ENCODE data around the gene PARD3. TPM values are rescaled to one million over a fixed set of nuclear protein-coding genes. Genes with fewer than 3 reads are reported as not detected.
A peak's percentile ranks its signal among the peaks of the same experiment; 100 is the strongest.

Gene PARD3
- total RNA-seq, 1 donor, result 42.1 TPM

- DNase-seq (ENCODE audit: low read depth), result no peak
- TF ChIP-seq, protein P1, sequence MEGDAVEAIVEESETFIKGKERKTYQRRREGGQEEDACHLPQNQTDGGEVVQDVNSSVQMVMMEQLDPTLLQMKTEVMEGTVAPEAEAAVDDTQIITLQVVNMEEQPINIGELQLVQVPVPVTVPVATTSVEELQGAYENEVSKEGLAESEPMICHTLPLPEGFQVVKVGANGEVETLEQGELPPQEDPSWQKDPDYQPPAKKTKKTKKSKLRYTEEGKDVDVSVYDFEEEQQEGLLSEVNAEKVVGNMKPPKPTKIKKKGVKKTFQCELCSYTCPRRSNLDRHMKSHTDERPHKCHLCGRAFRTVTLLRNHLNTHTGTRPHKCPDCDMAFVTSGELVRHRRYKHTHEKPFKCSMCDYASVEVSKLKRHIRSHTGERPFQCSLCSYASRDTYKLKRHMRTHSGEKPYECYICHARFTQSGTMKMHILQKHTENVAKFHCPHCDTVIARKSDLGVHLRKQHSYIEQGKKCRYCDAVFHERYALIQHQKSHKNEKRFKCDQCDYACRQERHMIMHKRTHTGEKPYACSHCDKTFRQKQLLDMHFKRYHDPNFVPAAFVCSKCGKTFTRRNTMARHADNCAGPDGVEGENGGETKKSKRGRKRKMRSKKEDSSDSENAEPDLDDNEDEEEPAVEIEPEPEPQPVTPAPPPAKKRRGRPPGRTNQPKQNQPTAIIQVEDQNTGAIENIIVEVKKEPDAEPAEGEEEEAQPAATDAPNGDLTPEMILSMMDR (IDR thresholded peaks at IDR 0.05; ENCODE audit: insufficient read depth, low read length), result no peak
- H3K4me3 ChIP-seq (ENCODE audit: low read depth, low read length), result no peak overlapping the region
These were observed 376.4 kb downstream of the PARD3 start for GRCh38 chr10:34438741-34439140.

DNA sequence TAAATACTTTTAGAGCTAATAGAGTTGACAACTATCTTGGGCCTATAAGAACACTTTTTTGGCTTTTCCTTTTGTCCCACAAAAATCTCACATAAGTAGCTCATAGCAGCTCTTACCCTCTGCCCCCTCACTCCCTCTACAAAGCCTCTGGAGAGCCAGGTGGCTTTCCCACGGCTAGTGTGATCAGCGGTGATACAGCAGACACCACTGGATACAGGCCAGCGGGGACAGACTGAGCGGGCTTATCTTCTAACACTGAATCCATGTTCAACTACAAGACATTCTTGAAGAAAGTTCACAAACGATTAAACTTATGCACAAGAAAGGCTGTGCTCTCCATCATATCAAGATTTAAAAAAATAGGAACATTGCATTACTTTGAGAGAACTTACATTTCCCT, 377.2 kb downstream of the PARD3 start:
- no peak overlapping the region for H3K4me3 ChIP-seq (ENCODE audit: low read depth, low read length)
- TF ChIP-seq, protein P1 (IDR thresholded peaks at IDR 0.05; ENCODE audit: insufficient read depth, low read length), result no peak
- no peak for DNase-seq (ENCODE audit: low read depth)

DNA sequence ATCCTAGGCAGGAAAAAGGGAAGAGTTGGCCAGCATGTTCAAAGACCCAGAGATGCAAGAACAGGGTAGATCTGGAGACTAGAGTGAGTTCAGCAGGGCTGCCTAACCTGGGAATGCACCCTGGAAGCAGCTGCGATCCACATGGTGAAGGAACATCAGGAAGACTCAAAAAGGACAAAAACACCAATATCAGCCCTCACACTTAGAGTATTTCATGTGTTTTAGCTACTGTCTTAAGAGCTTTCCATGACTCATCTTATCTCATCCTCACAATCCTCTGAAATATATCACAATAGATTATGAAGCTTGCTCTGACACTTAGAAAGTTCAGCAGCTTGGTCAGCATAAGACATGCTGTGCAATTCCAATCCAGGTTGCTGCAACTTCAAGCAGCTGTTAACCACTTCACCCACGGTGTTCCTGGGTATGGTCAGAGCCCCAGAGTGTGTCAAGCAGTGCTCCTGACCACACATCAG, 380.9 kb downstream of the PARD3 start:
- peak overlapping the region; percentile 1 for H3K4me3 ChIP-seq (ENCODE audit: low read depth, low read length)
- TF ChIP-seq, protein P1 (IDR thresholded peaks at IDR 0.05; ENCODE audit: insufficient read depth, low read length), result no peak
- peak; percentile 84 for DNase-seq (ENCODE audit: low read depth)

DNA sequence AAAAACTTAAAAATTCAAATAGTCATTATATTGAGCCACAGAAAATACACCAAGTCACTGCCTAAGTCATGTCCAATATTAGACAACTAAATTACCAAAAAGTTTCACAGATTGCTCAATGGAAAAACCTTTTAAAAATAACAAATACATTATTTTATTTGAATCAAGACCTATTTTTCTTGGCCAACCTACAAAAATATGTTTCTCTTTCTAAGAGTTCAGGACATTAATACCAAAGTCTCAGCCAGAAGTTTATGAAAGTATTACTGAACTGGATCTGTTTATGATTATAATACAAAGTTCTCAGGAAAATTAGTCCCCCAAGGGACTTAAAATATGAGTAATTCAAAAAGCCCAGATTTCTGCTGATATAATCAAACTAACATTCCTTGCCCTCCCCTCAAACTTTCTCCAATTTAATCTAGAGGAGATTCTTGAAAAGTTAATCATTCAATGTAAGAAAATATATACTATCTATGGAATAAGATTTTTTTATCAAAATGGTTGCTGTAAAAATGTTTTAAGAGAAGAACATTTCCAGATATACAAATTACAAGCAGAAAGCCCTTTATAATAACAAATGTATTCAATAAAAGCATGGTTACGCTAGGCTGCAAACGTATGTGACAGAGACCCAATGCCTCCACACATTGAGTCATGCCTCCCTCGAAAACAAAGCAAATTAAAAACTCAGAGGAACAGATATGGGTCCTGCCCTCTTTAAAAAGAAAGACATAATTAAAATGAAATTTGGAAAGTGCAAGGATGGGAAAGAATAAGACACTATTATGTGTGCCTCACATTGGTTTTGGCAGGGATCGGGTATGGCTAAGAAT, 381.6 kb downstream of the PARD3 start:
- peak overlapping the region; percentile 1 for H3K4me3 ChIP-seq (ENCODE audit: low read depth, low read length)
- TF ChIP-seq, protein P1 (IDR thresholded peaks at IDR 0.05; ENCODE audit: insufficient read depth, low read length), result no peak
- peak; percentile 97 for DNase-seq (ENCODE audit: low read depth)

DNA sequence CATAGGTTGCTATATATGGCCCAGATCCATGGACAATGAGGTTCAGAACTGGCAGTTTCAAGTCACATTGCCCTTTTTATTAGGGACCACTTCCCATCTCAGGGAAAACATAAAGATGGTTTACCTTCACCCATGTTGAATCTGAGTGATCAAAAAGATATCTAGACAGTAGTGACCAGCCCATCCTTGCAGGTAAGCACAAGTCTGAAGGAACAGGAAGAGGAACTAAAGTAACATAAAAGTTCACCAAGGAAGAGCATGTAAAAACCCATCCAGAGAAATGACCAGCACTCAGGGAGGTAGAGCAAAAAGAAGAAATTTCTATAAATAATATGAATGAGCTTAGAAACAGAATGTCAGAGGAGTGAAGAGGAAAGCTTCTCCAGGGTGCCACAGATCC, 382.5 kb downstream of the PARD3 start:
- no peak for DNase-seq (ENCODE audit: low read depth)
- TF ChIP-seq, protein P1 (IDR thresholded peaks at IDR 0.05; ENCODE audit: insufficient read depth, low read length), result no peak
- H3K4me3 ChIP-seq (ENCODE audit: low read depth, low read length), result no peak overlapping the region

DNA sequence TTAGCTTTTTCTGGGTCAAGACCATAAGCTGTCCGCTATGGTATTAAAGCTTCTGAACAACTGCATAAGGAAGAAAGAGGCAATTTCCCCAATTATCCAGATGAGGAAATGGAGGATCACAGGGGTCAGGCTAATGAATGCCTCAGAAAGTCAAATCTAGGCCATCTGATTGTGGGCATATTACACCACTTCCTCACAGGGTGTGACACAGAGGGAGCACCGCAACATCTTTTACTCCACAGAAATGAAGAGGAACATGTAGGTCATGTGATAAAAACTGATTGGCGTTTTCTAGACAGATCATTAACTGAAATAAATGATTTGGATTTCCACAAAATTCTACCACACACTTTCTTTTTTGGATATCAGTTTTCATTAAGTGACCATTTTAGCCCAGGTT, 384.4 kb downstream of the PARD3 start:
- no peak overlapping the region for H3K4me3 ChIP-seq (ENCODE audit: low read depth, low read length)
- TF ChIP-seq, protein P1 (IDR thresholded peaks at IDR 0.05; ENCODE audit: insufficient read depth, low read length), result no peak
- no peak for DNase-seq (ENCODE audit: low read depth)
